IPS-18c (cell line): ENCODE results near the gene LCORL.
"Not testable (repeated sequence)": the region's sequence is repeated elsewhere in the genome, so short reads cannot be mapped to it uniquely, and the experiment has no call there.

Experiments
- H3K4me3 ChIP-seq: 2 replicates; pipeline ENCODE4 v1.7.0; 2013; ENCODE audit warnings: low read depth, mild to moderate bottlenecking, low read length, moderate library complexity; ENCODE audit not compliant: insufficient read depth
- H3K9me3 ChIP-seq: one replicate; pipeline ENCODE4 v1.6.1; 2013; ENCODE audit warnings: mild to moderate bottlenecking, low read length, moderate library complexity; ENCODE audit not compliant: control insufficient read depth, insufficient read depth

The LCORL gene

GRCh38 chr4:18021720-18022571, at the start of gene LCORL:
Gene LCORL, minus strand, starts transcription at chr4:18021755. Its CDS starts 4 bp downstream, at chr4:18021751.
- Histone ChIP-seq H3K4me3 (peak within 1 kb of the TSS; percentile 86), H3K9me3 (no peaks in the 10 kb centered on the region)

- Histone ChIP-seq H3K4me3 (no peak overlapping the region), H3K9me3 (peaks cover 2% of the 10 kb centered on the region)
Measured at GRCh38 chr4:18069810-18070209, 48.3 kb upstream of the LCORL start.

DNA sequence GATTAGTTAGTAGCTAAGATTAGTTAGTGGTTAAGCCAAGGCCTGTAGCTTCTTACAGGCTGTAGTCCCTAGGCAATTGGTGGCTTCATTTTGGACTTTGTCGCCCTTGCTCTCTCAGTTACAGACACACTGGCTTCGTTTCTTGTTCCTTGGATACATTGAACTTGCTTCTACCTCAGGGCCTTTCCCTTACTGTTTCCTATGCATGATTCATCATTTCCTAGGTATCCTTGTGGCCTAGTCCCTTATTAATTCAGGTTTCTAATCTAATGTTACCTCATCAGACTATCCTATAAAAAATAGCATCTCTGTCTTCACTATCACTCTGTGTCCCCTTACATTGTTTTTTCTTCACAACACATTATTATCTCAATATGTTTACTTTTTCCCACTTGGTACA, 45.5 kb upstream of the LCORL start:
- peaks cover 4% of the 10 kb centered on the region for H3K9me3 ChIP-seq
- H3K4me3 ChIP-seq, result no peak overlapping the region

GRCh38 chr4:18063079-18063478, 41.5 kb upstream of the LCORL start:
- Histone ChIP-seq H3K9me3 (peaks cover 4% of the 10 kb centered on the region), H3K4me3 (no peak overlapping the region)

DNA sequence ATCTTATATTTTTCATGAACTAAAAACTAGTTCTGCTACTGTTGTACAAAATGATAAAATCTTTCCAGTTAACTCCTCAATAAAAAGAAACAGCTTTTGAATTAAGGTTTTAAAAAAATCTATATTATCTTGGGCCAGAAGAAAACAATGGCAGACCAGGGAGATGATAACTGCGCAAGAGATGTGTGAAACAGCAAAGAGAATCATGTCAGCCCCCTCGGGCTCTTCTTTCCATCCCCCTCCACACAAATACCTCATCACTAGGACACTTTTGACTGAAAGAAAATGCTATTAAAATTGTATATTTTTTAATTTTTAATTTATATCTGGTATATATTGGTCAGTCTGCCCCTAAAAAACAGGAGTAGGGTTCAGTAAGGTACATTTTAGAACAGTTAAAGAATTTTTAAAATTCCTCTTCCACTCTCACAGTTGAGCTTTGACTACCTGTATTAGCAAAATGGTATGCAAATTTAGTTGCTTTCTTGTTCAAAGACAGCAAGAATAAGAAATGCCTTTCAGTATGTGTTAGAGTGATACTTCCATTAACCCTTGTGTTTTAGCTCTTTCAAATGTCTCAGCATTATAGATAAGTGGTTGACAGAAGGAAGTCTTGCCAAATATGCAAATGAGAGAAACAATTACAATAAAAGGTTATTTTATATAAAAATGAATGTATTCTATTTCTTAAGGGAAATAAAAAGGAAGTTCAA, 36.4 kb upstream of the LCORL start:
- Histone ChIP-seq H3K4me3 (no peak overlapping the region), H3K9me3 (peaks cover 2% of the 10 kb centered on the region)

GRCh38 chr4:18056030-18056429, 34.5 kb upstream of the LCORL start:
- H3K9me3 ChIP-seq, result no peaks in the 10 kb centered on the region
- H3K4me3 ChIP-seq, result no peak overlapping the region

DNA sequence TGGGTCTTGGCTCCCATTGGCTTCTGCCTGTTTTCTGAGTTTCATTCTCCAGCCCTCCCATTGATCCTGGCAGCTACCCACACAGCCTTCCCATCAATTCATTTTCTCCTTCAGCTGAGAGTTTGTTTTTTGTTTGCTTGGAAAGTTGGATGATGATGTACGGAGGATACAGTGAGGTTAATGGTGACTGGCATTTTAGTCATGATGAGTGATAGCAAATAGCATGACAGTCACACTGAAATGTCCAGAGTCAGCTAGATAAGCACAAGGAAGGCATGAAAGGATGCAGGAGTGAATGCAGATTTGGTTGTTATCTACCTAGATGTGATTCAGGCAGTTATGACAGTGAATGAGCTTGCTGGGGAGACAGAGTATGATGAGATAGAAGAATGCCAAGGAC, 30.6 kb upstream of the LCORL start:
- Histone ChIP-seq H3K4me3 (no peak overlapping the region), H3K9me3 (no peaks in the 10 kb centered on the region)

- no peaks in the 10 kb centered on the region for H3K9me3 ChIP-seq
- no peak overlapping the region for H3K4me3 ChIP-seq
Measured at GRCh38 chr4:18051281-18051680, 29.7 kb upstream of the LCORL start.

DNA sequence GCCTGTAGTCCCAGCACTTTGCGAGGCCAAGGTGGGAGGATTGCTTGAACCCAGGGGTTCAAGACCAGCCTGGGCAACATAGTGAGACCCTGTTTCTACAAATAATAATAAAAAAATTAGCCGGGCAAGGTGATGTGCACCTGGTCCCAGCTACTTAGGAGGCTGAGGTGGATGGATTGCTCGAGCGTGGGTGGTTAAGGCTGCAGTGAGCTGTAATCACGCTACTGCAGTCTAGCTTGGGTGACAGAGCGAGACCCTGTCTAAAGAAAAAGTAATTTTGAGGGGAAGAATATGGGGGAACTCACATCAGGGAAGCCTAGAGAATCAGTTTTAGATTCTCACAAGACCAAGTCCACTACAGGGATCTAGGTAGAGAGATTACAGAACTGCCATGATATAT, 28.9 kb upstream of the LCORL start:
- peaks cover 2% of the 10 kb centered on the region for H3K9me3 ChIP-seq
- H3K4me3 ChIP-seq, result no peak overlapping the region

- no peak overlapping the region for H3K4me3 ChIP-seq
- H3K9me3 ChIP-seq, result peaks cover 2% of the 10 kb centered on the region
Measured at GRCh38 chr4:18049446-18049845, 27.9 kb upstream of the LCORL start.

DNA sequence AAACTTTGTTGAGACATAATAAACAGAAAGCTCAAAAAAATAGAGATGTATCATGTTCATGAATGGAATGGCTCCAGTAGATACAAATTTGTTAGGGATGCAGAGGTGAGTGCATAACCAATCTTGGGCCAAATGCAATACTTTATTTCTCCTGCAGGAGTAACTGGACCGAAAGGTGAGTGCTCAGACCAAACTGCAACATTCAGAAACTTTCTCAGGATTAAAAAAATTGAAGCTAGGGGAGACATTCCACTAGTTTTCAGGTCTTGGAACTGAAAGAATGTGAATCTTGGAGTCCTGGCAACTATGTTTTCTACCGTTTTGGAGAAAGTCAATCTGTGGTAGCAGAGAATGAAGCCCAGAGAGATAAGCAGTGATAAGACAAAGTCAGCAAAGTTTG, 21.2 kb upstream of the LCORL start:
- peaks cover 2% of the 10 kb centered on the region for H3K9me3 ChIP-seq

GRCh38 chr4:18042012-18042411, 20.5 kb upstream of the LCORL start:
- H3K9me3 ChIP-seq, result peaks cover 2% of the 10 kb centered on the region
- H3K4me3 ChIP-seq, result no peak overlapping the region

More for the DNA sequence above, 21.2 kb upstream of the LCORL start:
- H3K4me3 ChIP-seq, result no peak overlapping the region

DNA sequence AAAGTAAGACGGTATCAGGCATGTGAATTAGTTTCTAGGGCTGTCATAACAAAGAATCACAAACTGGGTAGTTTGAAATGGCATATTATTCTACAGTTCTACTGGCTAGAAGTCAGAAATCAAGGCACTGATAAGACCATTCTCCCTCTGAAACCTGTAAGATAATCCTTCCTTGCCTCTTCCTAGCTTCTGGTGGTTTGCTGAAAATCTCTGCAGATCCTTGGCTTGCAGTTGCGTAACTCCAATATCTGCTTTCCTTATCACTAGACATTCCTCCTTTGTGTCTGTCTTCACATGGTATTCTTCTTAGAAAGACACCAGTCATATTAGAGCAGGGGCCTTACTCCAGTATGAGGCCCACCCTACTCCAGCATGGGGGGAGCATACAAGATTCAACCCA, 19.6 kb upstream of the LCORL start:
- Histone ChIP-seq H3K9me3 (peaks cover 2% of the 10 kb centered on the region), H3K4me3 (no peak overlapping the region)

- H3K4me3 ChIP-seq, result no peak overlapping the region
- H3K9me3 ChIP-seq, result no peaks in the 10 kb centered on the region
Measured at GRCh38 chr4:18039113-18039512, 17.6 kb upstream of the LCORL start.

GRCh38 chr4:18036369-18036768, 14.8 kb upstream of the LCORL start:
- not testable (repeated sequence) for H3K4me3 ChIP-seq, H3K9me3 ChIP-seq

DNA sequence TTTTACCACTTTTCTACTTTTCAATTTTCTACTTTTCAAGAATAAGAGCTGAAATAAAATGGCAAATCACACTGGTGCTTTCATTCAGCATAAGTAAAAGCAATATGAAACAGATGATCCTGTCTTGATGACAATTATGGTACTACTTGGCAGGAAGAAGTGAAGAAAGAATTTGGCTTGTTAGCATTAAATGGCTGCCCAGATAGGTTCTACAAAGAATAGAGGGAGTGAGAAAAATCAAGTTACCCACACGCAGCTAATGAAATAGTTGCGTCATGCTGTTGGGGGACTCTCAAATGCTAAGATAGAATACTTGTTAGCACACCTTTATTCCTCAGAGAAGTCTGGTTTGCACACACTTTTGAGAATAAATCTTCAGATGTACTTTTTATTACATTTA, 12.5 kb upstream of the LCORL start:
- H3K4me3 ChIP-seq, result no peak overlapping the region
- H3K9me3 ChIP-seq, result no peaks in the 10 kb centered on the region

DNA sequence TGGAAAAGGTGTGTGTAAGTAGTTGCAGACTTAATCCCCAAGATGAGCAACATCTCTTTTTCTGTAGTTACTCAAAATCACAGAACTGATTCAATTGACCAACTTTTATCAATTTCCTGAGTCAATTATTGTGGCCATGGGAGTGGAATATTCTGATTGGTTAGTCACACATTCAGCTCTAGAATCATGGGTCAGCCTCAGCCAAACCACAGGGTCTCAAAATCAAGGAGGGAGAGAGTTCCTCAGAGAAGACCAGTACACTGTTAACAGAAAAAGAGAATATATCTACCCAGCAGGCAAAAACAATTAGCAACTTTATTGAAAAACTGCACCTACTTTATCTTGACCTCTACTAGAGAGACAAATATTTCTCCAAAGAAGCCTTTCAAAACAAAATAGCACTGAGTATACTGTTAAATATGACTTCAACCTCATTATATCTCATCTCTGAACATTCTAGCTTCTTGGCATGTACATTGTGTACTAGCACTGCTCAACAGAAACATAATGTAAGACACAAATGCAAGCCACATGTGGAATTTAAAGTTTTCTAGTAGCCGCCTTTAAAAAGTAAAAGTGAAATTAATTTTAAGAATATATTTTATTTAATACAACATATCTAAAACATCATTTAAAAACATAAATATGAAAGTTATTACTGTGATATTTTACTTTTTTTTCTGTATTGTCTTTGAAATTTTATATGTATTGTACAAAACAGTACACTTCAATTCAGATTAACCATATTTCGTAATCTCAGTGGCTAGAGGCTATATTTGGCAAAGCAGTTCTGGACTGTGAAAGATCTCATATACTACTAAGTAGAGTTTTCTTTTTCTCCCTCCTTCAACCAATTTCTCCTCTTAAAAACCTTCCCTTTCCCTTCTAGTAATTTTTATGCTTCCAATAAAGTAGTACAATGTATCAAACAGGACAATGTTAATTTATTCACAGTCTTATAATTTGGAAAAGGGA, 11.8 kb upstream of the LCORL start:
- Histone ChIP-seq H3K9me3 (no peaks in the 10 kb centered on the region), H3K4me3 (no peak overlapping the region)
